AG09319 (cell line): ENCODE measurements around the gene UBFD1.

Source experiments
- DNase-seq: peaks from one replicate; pipeline ENCODE4 v3.0.0-alpha.2; 2010; ENCODE audit warnings: low read depth; ENCODE audit errors: extremely low read depth
- CTCF ChIP-seq: IDR thresholded peaks from 2 replicates; pipeline ENCODE4 v1.5.1; 2011; ENCODE audit warnings: low read depth, mild to moderate bottlenecking, inconsistent platforms, low read length, moderate library complexity

UBFD1 gene

GRCh38 chr16:23571895-23572294, 14.4 kb downstream of the UBFD1 start:
- DNase-seq, result no peak
- no peak for TF ChIP-seq CTCF

GRCh38 chr16:23572394-23572793, 14.9 kb downstream of the UBFD1 start:
- DNase-seq, result no peak
- no peak for TF ChIP-seq CTCF

GRCh38 chr16:23573817-23574216, 16.3 kb downstream of the UBFD1 start:
- no peak for DNase-seq
- TF ChIP-seq CTCF, result no peak

GRCh38 chr16:23575834-23576233, 18.3 kb downstream of the UBFD1 start:
- TF ChIP-seq CTCF, result no peak

GRCh38 chr16:23577493-23577892, 20.0 kb downstream of the UBFD1 start:
- DNase-seq, result no peak
- TF ChIP-seq CTCF, result no peak

More at GRCh38 chr16:23575834-23576233, 18.3 kb downstream of the UBFD1 start:
- DNase-seq, result no peak

- no peak for DNase-seq
These were observed 20.7 kb downstream of the UBFD1 start for GRCh38 chr16:23578101-23578830.

More at GRCh38 chr16:23578101-23578830, 20.7 kb downstream of the UBFD1 start:
- no peak for TF ChIP-seq CTCF
